GM19397 (cell line): ENCODE data around the gene MAD1L1.

Experiments used
- ATAC-seq: cut with Tn5 transposase; IDR thresholded peaks from one replicate; pipeline ENCODE4 v1.9.1; 2021; ENCODE audit warnings: mild to moderate bottlenecking, moderate library complexity; ENCODE audit not compliant: unreplicated experiment

The MAD1L1 gene

DNA sequence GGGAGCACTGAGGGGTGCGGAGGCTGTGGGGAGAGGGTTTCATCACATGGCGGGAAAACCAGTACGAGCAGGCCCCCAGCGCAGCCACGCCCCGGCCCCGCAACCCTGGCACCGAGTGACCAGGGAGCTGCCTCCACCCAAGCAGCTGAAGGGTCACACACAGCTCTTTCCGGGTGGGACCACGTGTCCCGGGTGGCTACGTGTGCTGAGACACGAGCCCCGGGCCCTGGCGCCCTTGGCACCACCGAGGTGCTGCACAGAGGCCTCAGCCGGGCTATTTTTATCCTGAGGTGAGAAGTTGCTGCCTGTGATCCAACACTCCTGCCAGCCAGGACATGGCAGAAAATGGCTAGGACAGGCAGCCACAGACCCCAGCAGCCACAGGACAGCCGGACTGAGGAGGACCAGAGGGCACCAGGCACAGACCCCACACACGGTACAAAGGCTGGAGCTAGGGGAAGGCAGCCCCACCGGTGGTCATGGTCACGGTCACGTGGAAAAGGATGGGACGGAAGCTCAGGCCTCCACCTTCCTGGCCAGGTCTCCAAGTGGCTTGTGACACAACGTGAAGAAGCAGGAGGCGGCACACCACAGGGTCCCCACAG, 223.7 kb downstream of the MAD1L1 start:
- no peak for ATAC-seq

DNA sequence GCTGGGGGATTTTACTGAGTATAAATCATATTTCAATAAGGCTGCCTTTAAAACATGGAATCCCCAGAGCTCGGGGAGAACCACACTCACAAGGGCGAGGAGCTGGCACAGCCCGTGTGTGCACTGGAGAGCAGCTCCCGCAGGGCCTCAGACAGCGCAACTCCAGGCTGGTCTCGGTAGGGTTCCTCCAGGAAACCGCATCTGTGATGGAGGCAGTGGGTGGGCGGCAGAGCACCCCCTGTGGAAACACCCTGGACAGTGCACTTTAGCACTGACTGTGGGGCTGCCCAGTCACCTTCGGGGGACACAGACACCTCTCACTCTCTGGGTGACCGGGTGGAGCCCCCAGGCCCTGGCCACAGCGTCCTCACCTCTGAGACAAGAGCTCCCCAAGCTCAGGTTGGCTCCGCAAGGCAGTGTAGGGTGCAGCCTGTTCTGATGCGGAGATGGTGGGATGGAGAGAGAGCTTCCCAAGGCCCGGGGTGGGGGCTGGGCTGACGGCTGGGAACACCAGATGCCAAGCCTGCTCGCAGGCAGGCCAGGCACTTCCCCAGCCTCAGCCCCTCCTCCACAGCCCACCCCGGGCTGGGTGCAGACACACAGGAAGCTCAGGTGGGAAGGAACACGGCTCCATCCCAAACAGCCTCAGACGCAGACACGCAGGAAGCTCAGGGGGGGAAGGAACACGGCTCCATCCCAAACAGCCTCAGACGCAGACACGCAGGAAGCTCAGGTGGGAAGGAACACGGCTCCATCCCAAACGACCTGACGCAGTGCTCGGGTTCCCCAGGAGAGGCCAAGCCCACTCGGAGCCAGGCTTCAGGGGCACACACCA, 224.4 kb downstream of the MAD1L1 start:
- ATAC-seq = no peak

DNA sequence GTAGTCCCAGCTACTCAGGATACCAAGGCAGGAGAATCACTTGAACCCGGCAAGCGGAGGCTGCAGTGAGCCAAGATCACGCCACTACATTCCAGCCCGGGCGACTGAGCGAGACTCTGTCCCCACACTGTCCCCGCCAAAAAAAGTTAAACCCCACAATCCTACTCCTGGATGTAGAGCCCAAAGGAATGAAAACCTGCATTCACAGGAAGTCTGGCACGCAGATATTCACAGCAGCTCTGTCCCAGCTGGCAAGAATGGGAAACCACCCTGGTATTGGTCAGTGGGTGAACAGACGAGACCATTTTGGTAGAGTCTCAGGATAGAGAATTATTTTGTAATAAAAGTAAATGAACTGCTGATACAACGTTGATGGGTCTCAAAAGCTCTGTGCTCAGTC, 225.2 kb downstream of the MAD1L1 start:
- ATAC-seq = no peak

- no peak for ATAC-seq
Measured at GRCh38 chr7:2006921-2007381, 225.8 kb downstream of the MAD1L1 start.

DNA sequence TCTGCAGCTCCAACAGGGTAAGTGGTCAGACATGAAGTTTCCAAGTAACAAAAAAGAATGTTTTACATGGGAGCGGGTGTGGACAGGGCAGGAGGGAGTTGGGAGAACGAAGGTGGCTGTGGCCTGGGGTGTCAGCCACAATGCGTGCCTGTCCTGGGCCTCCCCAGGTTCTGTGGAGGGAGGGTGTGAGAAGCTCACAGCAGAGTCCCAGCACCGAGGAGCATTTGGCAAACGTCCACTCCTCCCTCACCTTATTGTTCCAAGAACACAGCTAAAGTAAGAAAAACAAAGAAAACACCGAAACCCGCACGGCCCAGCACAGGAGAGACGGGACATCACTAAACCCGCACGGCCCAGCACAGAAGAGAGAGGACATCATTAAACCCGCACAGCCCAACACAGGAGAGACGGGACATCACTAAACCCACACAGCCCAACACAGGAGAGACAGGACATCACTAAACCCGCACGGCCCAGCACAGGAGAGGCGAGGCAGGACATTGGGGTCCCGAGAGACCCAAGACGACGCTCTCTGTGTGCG, 226.4 kb downstream of the MAD1L1 start:
- no peak for ATAC-seq

- ATAC-seq = no peak
Measured at GRCh38 chr7:2005786-2006185, 227.0 kb downstream of the MAD1L1 start.

DNA sequence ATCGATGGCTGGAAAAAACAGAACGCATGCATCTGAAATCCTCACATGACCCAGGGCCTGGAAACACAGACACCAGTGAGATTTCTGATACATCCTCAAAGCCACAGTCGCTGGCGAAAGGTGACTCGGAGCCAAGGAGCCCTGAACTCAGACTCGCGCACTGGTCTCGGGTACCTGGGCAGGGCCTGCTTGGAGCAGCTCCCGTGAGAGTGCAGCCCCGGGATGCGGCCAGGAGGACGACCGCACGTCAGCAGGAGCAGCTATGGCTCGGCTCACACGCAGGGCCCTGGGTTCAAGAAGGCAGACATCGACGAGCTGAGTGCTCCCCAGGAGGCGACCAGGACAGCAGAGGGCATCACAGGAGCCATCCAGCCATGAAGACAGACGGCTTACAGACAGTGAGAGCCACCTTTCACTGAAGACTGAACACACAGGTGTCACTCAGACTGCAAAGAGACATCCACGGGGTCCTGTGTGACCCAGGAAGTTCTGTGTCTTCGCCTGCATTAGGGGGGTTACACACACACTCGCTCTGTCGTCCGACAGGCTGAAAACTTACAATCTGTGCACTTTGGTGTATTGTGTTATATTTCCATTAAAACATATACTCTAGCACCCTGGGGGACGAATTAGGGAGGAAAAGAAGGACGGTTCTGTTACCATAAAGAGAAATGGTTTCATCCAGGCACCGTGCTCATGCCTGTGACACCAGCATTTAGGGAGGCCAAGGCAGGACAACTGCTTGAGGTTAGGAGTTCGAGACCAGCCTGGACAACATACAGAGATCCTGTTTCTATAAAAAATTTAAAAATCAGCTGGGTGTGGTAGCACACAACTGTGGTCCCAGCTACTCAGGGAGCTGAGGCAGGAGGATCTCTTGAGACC, 227.7 kb downstream of the MAD1L1 start:
- no peak for ATAC-seq

DNA sequence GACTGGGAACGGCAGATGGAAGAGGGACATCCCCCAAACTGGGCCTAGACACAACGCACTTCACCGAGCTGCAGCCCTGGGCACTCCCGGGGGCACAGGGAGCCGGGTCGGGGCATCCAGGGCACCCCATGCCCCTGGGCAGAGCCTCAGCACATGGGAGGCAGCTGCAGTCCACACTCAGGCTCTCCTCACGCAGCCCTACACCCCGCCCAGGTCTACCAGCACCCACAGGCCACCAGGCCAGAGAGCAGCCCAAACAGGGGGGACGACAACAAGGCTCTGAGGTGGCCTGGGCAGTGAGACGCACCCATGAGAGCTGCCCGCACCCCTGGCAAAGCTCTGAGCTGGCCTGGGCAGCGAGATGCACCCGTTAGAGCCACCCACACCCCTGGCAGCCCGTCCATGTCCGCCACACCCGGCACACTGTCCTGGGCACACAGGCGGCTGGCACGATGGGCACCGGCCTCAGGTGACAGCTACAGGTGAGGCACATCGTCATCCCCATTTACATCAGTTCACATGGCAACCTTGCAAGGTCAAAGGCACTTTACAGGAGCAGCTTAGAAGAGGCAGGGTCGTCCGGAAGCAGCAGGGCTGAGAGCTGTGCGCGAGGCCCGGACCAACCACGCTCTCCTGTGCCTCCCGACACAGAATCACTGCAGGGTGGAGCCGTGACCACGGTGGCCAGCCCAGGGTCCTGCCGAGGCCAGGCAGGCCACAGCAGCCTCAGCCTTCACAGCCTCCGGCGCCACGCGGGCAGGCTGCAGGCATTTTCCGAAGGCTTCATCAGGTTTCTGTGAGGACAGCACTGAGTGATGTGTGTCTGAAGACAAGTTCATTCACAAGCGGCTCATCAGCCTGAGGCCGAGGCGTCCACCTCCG, 228.6 kb downstream of the MAD1L1 start:
- no peak for ATAC-seq

GRCh38 chr7:2003451-2003930, 229.3 kb downstream of the MAD1L1 start:
- ATAC-seq = no peak

GRCh38 chr7:2002561-2003450, 229.9 kb downstream of the MAD1L1 start:
- ATAC-seq = no peak

GRCh38 chr7:2001601-2002442, 230.9 kb downstream of the MAD1L1 start:
- ATAC-seq = no peak

DNA sequence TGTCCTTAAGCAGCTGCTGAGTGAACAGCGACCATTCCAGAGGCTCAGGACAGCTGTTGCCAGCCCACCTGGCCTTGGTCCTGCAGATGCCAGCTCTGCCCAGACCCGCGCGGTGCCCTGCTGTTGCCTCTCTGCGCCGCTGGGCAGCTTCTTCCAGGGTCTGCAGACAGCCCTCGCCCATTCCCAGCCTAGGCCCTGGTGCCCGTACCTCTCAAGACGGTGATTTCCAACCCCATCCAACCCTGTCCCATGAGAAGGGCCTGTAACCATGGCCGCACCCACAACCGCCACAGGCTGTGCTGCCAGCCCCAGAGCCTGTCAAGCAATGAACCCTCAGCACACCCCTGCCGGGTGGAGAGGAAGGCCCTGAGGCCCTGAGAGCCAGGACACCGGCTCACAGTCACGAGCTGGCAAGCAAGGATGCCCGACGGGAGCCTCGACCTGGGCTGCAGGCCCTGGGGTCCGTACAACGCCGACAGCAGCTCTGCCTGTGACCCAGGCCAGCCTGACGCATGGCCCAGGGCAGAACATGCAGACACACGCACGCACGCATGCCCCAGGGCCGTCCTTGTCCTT, 231.9 kb downstream of the MAD1L1 start:
- ATAC-seq = no peak

GRCh38 chr7:2000153-2000687, 232.5 kb downstream of the MAD1L1 start:
- ATAC-seq = no peak

- no peak for ATAC-seq
Measured at GRCh38 chr7:1999278-1999984, 233.3 kb downstream of the MAD1L1 start.

- no peak for ATAC-seq
Measured at GRCh38 chr7:1998146-1998545, 234.6 kb downstream of the MAD1L1 start.

DNA sequence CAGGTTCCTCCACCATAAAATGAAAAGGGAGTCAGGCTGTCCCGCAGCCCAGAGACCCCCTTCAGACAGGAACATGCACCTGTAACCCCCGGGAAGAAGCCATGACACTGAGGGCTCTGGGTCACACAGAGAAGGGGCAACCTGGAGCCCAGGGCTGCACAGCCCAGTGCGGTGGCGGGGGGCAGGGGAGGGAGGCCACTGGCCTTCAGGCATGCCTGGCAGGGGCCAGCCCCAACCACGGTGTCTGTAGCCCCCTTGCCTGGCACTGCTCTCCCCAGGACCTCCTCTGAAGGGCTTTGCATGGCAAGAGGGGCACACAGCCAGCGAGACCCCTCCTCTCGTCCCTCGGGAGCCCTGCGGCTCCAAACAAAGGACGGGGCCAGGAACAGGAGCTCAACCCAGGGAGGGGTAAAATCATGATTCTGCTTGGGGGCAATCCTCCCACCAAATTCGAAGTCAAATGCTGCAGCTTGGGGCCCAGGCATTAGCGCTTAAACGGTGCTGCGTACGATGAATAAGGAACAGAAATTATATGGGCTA, 235.1 kb downstream of the MAD1L1 start:
- no peak for ATAC-seq

GRCh38 chr7:1996816-1997215, 235.9 kb downstream of the MAD1L1 start:
- ATAC-seq = no peak
